Gastrocnemius medialis (tissue), 4 donors: Measurements from ENCODE around the gene SYT9.

Experiments used
- POLR2A ChIP-seq, 2 donors: fragments of 450-650 bp; IDR thresholded peaks; one replicate each; pipeline ENCODE4 v1.6.1; 2017; ENCODE audit warnings: antibody characterized with exemption in 2 of 2, mild to moderate bottlenecking in 2 of 2, moderate library complexity in 2 of 2
- TF ChIP-seq, protein P1 (sequence below), 5 experiments: fragments of 450-650 bp in 3 of 5; fragments of 200-600 bp in 2 of 5; sonication (generic) in 2 of 5; IDR thresholded peaks in 4 of 5; conservative IDR thresholded peaks in 1 of 5; 1 replicate in 4 of 5; 2 replicates in 1 of 5; pipeline ENCODE4 v1.5.1; 2016 to 2019; ENCODE audit warnings: antibody characterized with exemption in 5 of 5, mild to moderate bottlenecking in 3 of 5, moderate library complexity in 3 of 5

DNA sequence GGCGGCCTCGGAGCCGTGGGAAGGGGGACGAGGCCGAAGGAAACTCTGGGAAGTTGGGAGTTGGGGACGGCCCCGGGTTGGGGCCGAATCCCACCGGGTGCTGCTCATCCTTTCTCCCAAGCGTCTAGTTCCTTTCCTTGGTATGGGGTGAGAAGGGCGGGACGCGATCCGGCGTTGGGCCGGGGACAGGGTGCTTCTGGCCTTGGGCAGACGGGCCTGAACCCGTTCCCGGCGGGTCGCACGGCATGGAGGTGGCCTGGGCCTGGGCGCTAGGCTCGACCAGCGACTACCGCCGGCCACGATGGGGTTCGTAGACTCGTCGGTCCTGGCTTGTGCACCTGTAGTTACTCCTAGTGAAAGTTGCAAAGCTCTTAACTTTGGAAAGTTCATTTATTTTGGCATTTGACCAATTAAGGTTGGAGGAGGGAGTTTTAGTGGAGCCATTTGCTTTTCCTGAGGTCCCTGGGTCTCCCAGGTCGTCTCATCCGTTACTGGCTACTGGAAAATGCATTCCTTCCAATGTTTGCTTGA is 1.0 kb downstream of the SYT9 start:
- TF ChIP-seq, protein P1, sequence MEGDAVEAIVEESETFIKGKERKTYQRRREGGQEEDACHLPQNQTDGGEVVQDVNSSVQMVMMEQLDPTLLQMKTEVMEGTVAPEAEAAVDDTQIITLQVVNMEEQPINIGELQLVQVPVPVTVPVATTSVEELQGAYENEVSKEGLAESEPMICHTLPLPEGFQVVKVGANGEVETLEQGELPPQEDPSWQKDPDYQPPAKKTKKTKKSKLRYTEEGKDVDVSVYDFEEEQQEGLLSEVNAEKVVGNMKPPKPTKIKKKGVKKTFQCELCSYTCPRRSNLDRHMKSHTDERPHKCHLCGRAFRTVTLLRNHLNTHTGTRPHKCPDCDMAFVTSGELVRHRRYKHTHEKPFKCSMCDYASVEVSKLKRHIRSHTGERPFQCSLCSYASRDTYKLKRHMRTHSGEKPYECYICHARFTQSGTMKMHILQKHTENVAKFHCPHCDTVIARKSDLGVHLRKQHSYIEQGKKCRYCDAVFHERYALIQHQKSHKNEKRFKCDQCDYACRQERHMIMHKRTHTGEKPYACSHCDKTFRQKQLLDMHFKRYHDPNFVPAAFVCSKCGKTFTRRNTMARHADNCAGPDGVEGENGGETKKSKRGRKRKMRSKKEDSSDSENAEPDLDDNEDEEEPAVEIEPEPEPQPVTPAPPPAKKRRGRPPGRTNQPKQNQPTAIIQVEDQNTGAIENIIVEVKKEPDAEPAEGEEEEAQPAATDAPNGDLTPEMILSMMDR (IDR thresholded peaks at IDR 0.05 in 4 of 5, conservative IDR thresholded peaks at IDR 0.05 in 1 of 5), result no peak
- no peak for TF ChIP-seq POLR2A (IDR thresholded peaks at IDR 0.05)
